Measurements from ENCODE around the gene ASAP3. TPM values are rescaled to one million over a fixed set of nuclear protein-coding genes. Genes with fewer than 3 reads are reported as not detected.

The ASAP3 gene
- total and polyA plus RNA-seq, 9 of the 15 experiments (the other 6 are each of a cell fraction or from before 2014, with no cell fraction given), result 1.7 to 31.2 (median 17.4) TPM

DNA sequence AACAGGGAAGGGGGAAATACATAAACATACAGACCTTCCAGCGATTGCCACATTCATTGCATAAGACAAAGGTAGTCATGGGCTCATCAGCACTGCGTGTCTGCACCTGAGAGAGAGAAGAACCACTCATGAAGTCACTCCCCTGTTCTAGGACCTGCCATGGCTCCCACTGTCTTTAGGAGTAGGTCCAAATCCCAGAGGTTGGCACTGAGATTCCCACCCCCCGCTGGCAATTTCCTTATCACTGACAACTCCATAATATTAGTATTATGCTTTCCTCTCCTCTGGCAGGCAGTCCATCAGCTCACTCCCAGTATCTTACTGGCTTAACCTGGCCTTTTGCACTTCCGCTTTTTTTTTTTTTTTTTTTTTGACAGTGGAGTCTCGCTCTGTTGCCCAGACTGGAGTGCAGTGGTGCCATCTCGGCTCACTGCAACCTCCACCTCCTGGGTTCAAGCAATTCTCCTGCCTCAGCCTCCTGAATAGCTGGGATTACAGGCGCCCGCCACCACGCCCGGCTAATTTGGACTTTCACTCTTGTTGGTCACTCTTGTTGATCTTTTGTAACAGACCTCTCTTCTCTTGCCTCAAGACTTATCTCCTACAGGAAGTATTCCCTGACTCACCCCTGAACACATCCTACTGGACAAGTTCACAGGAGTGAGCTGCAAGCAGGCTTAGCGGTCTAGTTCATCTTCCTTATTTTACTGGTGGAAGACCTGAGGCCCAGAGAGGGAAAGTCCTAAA lies 99.5 kb downstream of the ASAP3 start (continued):
- TF ChIP-seq ZNF561 (CRISPR knock-in tag; conservative IDR thresholded peaks at IDR 0.05) (no peak), SMAD1 (IDR thresholded peaks at IDR 0.05; ENCODE audit: low read depth, low read length, partially characterized antibody) (no peak), RFX1 (IDR thresholded peaks at IDR 0.05) (no peak), CTCFL (IDR thresholded peaks at IDR 0.05; ENCODE audit: borderline replicate concordance, insufficient read depth, low read depth, low read length, poor library complexity, severe bottlenecking) (no peak), ZNF584 (CRISPR knock-in tag; IDR thresholded peaks at IDR 0.05; ENCODE audit: low read depth) (peak; percentile 69; the same call in 1 of the 2 replicates), HBP1 (CRISPR knock-in tag; IDR thresholded peaks at IDR 0.05) (no peak), ZNF696 (CRISPR knock-in tag; conservative IDR thresholded peaks at IDR 0.05) (no peak), HNRNPLL (IDR thresholded peaks at IDR 0.05; ENCODE audit: low read depth, low read length, poor library complexity, severe bottlenecking) (no peak), ZNF57 (CRISPR knock-in tag; IDR thresholded peaks at IDR 0.05) (no peak), TGIF2 (CRISPR knock-in tag; IDR thresholded peaks at IDR 0.05) (no peak), POLR3G (IDR thresholded peaks at IDR 0.05; ENCODE audit: extremely low read depth, insufficient read length, insufficient replicate concordance) (no peak), ZNF507 (tag; conservative IDR thresholded peaks at IDR 0.05) (no peak), CREB3L1 (IDR thresholded peaks at IDR 0.05; ENCODE audit: borderline replicate concordance, low read depth) (no peak), RBM22 (IDR thresholded peaks at IDR 0.05; ENCODE audit: low read depth, low read length, poor library complexity, severe bottlenecking) (no peak), FOS (IDR thresholded peaks at IDR 0.05; ENCODE audit: extremely low read depth, insufficient read length) (no peak), TSHZ1 (CRISPR knock-in tag; IDR thresholded peaks at IDR 0.05) (no peak), ELK1 (CRISPR knock-in tag; IDR thresholded peaks at IDR 0.05) (no peak)
